ENCODE measurements around the gene SYT1.

- TF ChIP-seq CTCF (conservative IDR thresholded peaks at IDR 0.05; ENCODE audit: low read depth, low read length) (no peak), EZH2 (IDR thresholded peaks at IDR 0.05; ENCODE audit: borderline replicate concordance, low read depth, low read length, poor library complexity, severe bottlenecking) (no peak)
Measured at GRCh38 chr12:79250960-79251755, 386.6 kb downstream of the SYT1 start.

All from A673 (cell line).